Keratinocyte (primary cell): Measurements from ENCODE around the gene PTPRD. TPM values are rescaled to one million over a fixed set of nuclear protein-coding genes. Genes with fewer than 3 reads are reported as not detected.

Experiments
- DNase-seq: peaks from one replicate; pipeline ENCODE4 v3.0.0-alpha.2; 2011; ENCODE audit warnings: low read depth, missing footprints, low spot score
- FAIRE-seq: peaks from 2 replicates; lab custom pipeline; 2011; peaks lifted over from hg19 to GRCh38; lab: Jason Lieb, UNC
- H2AFZ ChIP-seq: 2 replicates; pipeline ENCODE4 v1.6.0; 2012; ENCODE audit warnings: low read length, control low read depth, inconsistent platforms; ENCODE audit not compliant: control insufficient read depth
- H3K27ac ChIP-seq: 2 replicates; pipeline ENCODE4 v1.5.1; 2011; ENCODE audit warnings: low read length; ENCODE audit not compliant: control insufficient read depth, insufficient read depth
- H3K27me3 ChIP-seq: 3 replicates; pipeline ENCODE4 v1.6.0; 2011; ENCODE audit warnings: low read length; ENCODE audit not compliant: control insufficient read depth, insufficient read depth; ENCODE audit errors: extremely low read depth
- H3K36me3 ChIP-seq, 2 experiments: 2 replicates in 1 of 2; 3 replicates in 1 of 2; pipeline ENCODE4 v1.5.1; 2011; ENCODE audit warnings: low read length in 2 of 2, mild to moderate bottlenecking in 1 of 2; ENCODE audit not compliant: control insufficient read depth in 2 of 2, insufficient read depth in 2 of 2; ENCODE audit errors: extremely low read depth in 1 of 2
- H3K4me1 ChIP-seq: 3 replicates; pipeline ENCODE4 v1.5.1; 2011; ENCODE audit warnings: low read length; ENCODE audit not compliant: control insufficient read depth, insufficient read depth; ENCODE audit errors: extremely low read depth
- H3K4me2 ChIP-seq: 3 replicates; pipeline ENCODE4 v1.6.0; 2011; ENCODE audit warnings: low read depth, low read length; ENCODE audit not compliant: control insufficient read depth, insufficient read depth; ENCODE audit errors: extremely low read depth
- H3K4me3 ChIP-seq, 3 experiments: fragments of 200-600 bp in 1 of 3; sonication (generic) in 1 of 3; 2 replicates in 2 of 3; 3 replicates in 1 of 3; pipeline ENCODE4 v1.5.1; 2011 to 2016; ENCODE audit warnings: low read length in 3 of 3, mild to moderate bottlenecking in 3 of 3, control low read depth in 2 of 3, inconsistent platforms in 1 of 3, low read depth in 1 of 3, mixed read lengths in 1 of 3, mixed run types in 1 of 3, moderate library complexity in 1 of 3; ENCODE audit not compliant: control insufficient read depth in 2 of 3, insufficient read depth in 2 of 3; ENCODE audit errors: extremely low read depth in 1 of 3
- H3K79me2 ChIP-seq: 2 replicates; pipeline ENCODE4 v1.6.0; 2012; ENCODE audit warnings: low read length; ENCODE audit not compliant: control insufficient read depth, insufficient read depth
- H3K9ac ChIP-seq: 3 replicates; pipeline ENCODE4 v1.6.0; 2011; ENCODE audit warnings: low read length; ENCODE audit not compliant: control insufficient read depth, insufficient read depth; ENCODE audit errors: extremely low read depth
- H3K9me1 ChIP-seq: 3 replicates; pipeline ENCODE4 v1.6.0; 2011; ENCODE audit warnings: low read length; ENCODE audit not compliant: control insufficient read depth, insufficient read depth; ENCODE audit errors: extremely low read depth
- H3K9me3 ChIP-seq: 2 replicates; pipeline ENCODE4 v1.5.1; 2012; ENCODE audit warnings: low read depth, low read length; ENCODE audit not compliant: control insufficient read depth
- H4K20me1 ChIP-seq: 3 replicates; pipeline ENCODE4 v1.6.0; 2011; ENCODE audit warnings: low read length; ENCODE audit not compliant: control insufficient read depth, insufficient read depth; ENCODE audit errors: extremely low read depth
- CTCF ChIP-seq, 3 experiments: IDR thresholded peaks in 1 of 3; conservative IDR thresholded peaks in 1 of 3; optimal IDR thresholded peaks in 1 of 3; 2 replicates in 2 of 3; 3 replicates in 1 of 3; pipeline versions ENCODE3 to v1.5.1; 2011; ENCODE audit warnings: low read length in 3 of 3, mild to moderate bottlenecking in 3 of 3, moderate library complexity in 2 of 3, control low read depth in 1 of 3, inconsistent platforms in 1 of 3; ENCODE audit not compliant: insufficient read depth in 2 of 3; ENCODE audit errors: extremely low read depth in 1 of 3
- EZH2 ChIP-seq: IDR thresholded peaks from one replicate; pipeline ENCODE4 v1.6.1; 2012; ENCODE audit warnings: inconsistent platforms, mild to moderate bottlenecking, low read length, moderate library complexity
- dilution Hi-C: fragments of 300-500 bp; cut with MboI; formaldehyde crosslinking; loops from one replicate; pipeline ENCODE4 v1.7.0; 2020; ENCODE audit warnings: low sequenced_read_pairs; ENCODE audit not compliant: extremely low pct_ligation_motif_present
- polyA plus RNA-seq, 5 experiments: library from polyadenylated mRNA; depleted of rRNA in 3 of 5; stranded (reverse) in 3 of 5; stranded (forward) in 1 of 5; unstranded in 1 of 5; fragments of >200 nt; gene quantifications; 1 replicate in 1 of 5; 2 replicates in 3 of 5; 3 replicates in 1 of 5; pipeline versions ENCODE4 v1.2.1 to v1.2.3, GENCODE V29; 2011 to 2012; ENCODE audit warnings: missing spikeins in 2 of 5, low read depth in 1 of 5, low replicate concordance in 1 of 5

The PTPRD gene
- polyA plus RNA-seq, 1 donor (not counting 4 experiments of a cell fraction or from before 2014, with no cell fraction given): 0.10 TPM

GRCh38 chr9:8832955-8833354 lies 1779.8 kb downstream of the PTPRD start:
- Histone ChIP-seq H3K9ac (no peak overlapping the region), H3K9me1 (no peaks in the 10 kb centered on the region), H4K20me1 (no peaks in the 10 kb centered on the region), H3K36me3 (no peaks in the 10 kb centered on the region), H3K79me2 (no peaks in the 10 kb centered on the region), H3K27me3 (no peaks in the 10 kb centered on the region), H2AFZ (no peak overlapping the region), H3K9me3 (no peaks in the 10 kb centered on the region), H3K4me1 (no peaks in the 10 kb centered on the region), H3K27ac (no peak overlapping the region), H3K4me3 (no peak overlapping the region), H3K4me2 (no peak overlapping the region)
- DNase-seq: no peak
- no peak for FAIRE-seq
- dilution Hi-C loops: no loop called here
- no peak for TF ChIP-seq CTCF (optimal IDR thresholded peaks at IDR 0.05 in 1 of 3, IDR thresholded peaks at IDR 0.05 in 1 of 3, conservative IDR thresholded peaks at IDR 0.05 in 1 of 3; ENCODE audit: extremely low read depth in 1 of 3, insufficient read depth in 2 of 3, low read length in 3 of 3)
- no peak for TF ChIP-seq EZH2

GRCh38 chr9:8832386-8832785 lies 1780.4 kb downstream of the PTPRD start:
- no peak for FAIRE-seq

More at GRCh38 chr9:8832386-8832785, 1780.4 kb downstream of the PTPRD start:
- H3K4me1 ChIP-seq: no peaks in the 10 kb centered on the region
- TF ChIP-seq CTCF (optimal IDR thresholded peaks at IDR 0.05 in 1 of 3, IDR thresholded peaks at IDR 0.05 in 1 of 3, conservative IDR thresholded peaks at IDR 0.05 in 1 of 3; ENCODE audit: extremely low read depth in 1 of 3, insufficient read depth in 2 of 3, low read length in 3 of 3): no peak
- TF ChIP-seq EZH2: no peak
- H4K20me1 ChIP-seq: no peaks in the 10 kb centered on the region
- dilution Hi-C loops: no loop called here
- no peak overlapping the region for H3K9ac ChIP-seq
- H3K27me3 ChIP-seq: no peaks in the 10 kb centered on the region
- H3K4me3 ChIP-seq: no peak overlapping the region
- no peaks in the 10 kb centered on the region for H3K9me1 ChIP-seq
- no peaks in the 10 kb centered on the region for H3K9me3 ChIP-seq
- H3K36me3 ChIP-seq: no peaks in the 10 kb centered on the region
- no peaks in the 10 kb centered on the region for H3K79me2 ChIP-seq
- no peak overlapping the region for H3K4me2 ChIP-seq
- no peak overlapping the region for H3K27ac ChIP-seq
- no peak for DNase-seq
- no peak overlapping the region for H2AFZ ChIP-seq
